ENCODE data around the gene TXNRD1.
"Not testable (repeated sequence)": the region's sequence is repeated elsewhere in the genome, so short reads cannot be mapped to it uniquely, and the experiment has no call there.

TXNRD1 gene

DNA sequence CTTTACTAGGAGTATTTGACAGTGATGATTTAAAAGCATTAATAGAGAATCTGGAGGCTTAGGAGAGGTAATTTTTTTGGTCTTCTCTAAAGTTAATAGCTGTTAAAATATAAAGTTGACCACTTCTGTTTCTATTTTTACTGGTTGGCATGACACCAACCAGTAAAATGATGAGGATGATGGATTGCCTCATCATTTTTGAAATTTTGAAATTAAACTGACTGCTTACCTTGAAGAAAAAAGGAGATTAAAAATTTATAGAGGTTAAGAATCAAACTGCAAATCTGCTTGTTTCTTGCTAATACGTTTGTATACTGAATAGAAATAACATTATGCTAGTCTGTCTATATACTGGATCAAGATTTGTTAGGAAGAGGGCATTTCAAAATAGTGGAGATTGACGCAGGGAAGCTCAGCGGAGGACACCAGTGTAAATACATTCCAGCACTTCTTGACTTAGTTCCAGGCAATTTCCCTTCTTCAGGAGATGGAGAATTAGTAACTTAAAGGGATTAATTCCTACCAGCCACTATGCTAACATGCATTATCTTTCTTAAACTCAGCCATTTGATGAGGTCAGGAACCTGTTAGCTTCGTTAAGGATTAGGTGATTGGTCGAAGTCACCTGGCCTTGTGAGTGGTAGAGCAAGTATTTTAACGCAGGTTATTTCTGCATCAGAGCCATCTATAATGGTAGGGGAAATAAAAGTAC is 91.5 kb downstream of the TXNRD1 start:
- no peak for DNase-seq

DNA sequence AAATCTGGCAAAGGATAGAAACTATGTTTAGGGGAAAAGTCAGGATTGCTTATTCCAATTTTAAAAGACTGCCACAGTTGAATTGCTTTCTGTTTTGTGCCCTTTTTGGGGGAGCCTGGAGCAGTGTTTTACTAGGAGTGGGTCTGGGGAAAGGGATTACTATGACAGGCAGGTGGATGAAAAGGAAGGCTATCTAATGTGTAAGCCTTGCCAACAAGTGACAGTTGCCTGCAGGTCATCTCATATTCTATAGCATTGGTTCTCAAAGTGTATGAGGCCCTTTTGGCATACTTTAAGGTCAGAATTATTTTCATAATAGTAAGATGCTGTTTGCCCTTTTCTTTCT is 92.0 kb downstream of the TXNRD1 start:
- no peak for DNase-seq

DNA sequence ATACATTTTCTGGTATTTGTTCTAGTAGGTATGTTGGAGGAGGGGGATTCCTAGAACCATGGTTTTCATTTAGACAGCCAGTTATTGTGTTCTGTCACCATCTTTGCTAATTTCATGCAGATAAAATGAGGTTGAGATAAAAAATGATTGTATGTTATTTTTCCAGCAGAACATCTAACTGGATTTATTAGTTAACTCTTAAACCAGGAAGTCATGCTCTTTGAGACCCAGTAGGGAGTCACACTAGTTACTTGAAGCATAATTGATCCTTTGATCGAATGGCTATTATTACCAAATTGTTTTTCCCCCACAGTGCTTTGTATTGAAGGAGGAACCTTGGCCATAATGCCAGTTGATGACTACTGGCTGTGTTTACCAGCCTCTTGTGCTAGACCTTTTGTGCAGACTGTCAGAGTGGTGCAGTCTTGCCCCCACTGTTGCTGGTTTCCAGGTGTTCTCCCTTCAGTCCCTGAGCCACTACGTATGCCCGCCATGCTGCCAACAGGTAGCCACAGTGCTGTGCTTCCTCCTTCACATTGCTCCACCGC is 93.9 kb downstream of the TXNRD1 start:
- DNase-seq, result no peak

DNA sequence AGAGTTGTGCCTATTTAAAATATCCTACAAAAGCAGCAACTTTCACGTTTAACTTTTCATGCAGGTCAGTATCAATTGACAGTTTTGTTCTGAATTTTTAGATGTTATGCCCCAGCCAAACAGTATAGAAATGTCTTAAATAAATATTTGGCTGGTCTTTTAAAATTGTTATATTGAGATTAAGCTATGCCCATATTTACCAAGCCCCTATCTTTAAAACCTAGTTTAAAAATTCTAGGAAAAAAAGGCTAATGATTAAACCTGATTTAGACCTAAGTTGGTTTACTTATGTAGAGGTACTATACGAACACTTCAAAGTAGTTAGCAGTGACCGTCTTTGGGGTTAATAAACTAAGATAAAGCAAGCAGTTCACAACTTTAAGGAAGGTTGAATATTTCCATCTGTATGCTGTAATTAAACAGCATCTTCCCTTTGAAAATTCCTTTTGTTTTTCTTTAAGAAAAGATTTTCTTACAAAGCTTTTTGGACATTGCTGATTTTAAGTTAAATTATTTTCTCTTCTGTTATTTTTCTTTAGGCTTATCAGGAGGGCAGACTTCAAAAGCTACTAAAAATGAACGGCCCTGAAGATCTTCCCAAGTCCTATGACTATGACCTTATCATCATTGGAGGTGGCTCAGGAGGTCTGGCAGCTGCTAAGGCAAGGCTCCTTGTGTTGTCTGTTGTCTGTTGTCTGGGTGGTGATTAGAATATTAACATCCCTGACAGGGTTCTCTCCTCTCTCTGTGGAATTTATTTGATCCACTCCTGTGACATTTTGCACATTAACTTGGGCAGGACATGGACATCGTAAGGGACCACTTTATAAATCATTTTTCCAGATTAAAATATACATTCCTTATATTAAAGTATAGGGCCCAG is 95.4 kb downstream of the TXNRD1 start:
- DNase-seq, result no peak

DNA sequence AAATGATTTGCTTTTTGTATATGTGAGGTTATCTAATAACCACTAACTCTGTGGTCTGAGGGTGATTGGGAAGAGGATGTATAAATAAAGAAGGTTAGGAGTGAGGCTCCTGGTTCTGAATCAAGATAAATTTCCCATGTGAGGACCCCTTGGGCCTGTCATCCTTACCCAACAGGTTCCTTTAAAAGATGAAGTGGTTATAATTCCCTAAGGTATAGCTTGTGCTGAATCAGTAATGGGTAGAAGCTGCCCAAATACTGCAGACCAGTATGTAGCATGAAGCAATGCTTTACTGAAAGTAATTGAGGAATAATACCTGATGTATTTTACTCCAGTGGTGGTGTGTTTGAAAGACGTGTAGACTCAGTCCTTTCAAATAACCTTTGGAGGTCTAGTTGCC is 96.6 kb downstream of the TXNRD1 start:
- DNase-seq, result no peak

DNA sequence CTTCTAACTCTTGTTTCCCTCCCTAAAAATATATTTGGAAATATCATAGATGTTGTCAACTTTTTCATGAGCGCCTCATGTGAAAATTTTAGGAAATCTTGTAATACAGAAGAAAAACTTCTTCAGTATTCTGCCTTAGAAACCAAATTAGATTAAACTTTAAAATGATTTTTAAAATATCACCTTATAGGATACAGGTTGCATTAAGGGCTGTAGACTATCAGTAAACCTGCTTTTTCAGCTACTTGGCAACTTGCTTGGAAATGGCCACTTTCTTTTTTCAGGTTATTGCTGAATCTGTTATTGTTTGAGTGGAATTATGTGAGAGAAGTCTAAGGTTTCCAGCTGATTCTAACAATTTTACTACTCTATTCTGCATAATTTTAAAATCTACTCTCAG is 97.1 kb downstream of the TXNRD1 start:
- no peak for DNase-seq

DNA sequence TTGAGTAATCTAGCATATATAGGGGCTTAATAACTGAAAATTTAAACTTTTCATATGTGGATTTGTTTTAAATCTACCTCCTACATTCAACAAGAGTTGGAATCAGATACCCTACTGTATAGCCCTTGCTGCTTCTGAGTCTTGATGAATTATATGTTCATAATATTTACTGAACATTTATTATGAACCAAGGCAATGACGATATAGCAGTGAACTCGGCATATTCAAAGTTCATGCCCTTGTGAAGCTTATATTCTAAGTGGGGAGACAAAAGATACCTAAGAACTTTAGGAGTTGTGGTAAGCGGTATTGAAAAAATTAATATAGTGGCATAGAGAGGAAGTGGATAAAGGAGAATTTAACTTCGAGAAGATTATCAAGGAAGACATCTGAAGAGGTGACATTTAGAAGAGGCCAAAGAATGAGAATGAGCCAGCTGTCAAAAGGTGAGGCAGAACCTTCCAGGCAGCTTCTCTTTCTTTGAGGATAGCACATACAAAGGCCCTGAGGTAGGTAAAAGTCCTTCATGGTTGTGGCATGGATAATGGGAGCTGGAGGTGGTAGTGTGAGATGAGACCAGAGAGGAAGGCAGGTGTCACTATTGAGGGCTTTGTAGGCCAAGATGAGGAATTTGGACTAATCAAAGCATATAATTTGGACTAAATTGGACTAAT is 98.1 kb downstream of the TXNRD1 start:
- no peak for DNase-seq

DNA sequence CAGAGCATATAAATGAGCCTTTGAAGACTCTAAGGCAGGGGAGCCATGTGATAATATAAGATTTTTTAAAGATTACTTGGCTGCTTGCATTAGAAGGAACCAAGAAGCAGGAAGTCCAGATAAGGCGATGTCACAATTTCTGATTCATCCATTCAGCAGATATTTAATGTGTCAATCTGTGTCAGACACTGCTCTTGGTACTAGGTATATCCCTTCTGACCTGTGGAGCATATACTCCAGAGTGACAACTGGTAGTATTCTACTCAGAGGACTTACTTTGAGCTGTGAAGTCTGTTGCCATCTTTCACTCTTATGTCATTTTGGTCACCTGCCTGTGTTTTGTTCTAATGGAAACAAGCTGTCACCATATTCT is 98.6 kb downstream of the TXNRD1 start:
- no peak for DNase-seq

DNA sequence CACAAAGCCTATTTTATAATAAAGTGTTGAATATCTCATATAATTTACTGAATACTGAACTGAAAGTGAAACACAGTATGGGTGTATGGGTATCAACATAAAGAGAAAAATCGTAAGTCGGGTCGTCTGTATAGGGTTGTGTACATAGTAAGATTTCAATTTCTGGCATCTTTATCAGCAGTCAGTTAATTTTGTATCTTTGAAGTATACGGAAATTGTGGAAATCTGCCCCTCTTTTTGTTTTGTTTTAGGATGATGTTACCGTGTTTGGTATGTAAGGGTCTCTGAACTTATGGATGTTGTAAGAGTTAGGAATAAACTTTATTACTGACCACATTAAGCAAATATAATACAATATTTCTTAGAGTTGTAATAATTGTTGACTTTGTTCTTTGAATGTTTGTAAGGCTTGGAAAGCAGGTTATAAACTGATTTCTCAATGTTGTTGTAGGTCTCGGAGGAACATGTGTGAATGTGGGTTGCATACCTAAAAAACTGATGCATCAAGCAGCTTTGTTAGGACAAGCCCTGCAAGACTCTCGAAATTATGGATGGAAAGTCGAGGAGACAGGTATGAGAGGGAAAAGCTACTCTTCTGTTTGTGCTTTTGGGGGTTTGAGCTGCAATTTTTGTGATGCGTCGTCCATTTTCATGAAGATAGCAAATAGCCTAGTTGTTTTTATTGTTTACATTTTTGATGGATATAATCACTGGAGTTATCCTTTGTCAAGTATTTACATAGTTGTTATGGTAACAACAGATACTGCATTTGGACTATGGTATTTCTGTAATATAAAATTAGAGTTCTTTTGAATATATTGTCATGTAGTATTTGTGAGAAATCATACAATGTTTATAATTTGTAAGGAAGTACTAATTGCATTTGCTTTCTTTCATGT is 100.0 kb downstream of the TXNRD1 start:
- DNase-seq, result no peak

DNA sequence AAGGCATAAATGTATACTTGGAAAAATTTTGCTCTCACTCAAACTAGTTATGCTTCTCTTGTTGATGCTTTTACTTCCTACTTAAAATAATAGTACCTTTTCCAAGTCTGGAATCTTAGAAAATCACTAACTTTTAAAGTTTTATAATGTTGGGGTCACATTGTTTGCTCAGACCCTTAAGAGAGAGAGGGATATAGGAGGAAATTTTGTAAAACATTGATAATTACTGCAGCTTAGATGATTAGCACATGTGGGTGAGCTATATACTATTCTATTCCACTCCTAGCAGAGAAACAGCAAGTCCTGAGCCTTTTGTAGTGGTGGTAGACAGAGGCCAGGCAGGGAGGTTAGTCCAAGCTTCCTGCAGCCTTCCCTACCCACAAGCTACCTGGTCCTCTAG is 101.4 kb downstream of the TXNRD1 start:
- DNase-seq, result no peak

DNA sequence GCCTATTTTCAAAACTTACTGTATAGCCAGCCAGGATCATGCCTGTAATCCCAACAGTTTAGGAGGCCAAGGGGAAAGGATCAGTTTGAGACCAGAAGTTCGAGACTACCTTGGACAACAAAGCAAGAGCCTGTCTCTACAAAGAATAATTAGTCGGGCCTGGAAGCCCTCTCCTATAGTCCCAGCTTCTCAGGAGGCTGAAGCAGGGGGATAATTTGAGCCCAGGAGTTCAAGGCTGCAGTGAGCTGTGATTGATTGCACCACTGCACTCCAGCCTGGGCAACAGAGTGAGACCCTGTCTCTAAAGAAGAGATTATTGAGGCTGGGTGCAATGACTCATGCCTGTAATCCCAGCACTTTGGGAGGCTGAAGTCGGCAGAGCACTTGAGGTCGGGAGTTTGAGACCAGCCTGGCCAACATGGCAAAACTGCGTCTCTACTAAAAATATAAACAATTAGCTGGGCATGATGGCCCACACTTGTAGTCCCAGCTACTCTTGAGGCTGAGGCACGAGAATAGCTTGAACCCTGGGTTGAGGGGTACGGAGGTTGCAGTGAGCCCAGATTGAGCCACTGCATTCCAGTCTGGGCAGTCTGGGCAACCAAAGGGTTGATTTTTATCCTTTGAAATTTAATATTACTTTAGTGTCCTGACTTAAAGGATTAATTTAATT is 102.1 kb downstream of the TXNRD1 start:
- no peak for DNase-seq

DNA sequence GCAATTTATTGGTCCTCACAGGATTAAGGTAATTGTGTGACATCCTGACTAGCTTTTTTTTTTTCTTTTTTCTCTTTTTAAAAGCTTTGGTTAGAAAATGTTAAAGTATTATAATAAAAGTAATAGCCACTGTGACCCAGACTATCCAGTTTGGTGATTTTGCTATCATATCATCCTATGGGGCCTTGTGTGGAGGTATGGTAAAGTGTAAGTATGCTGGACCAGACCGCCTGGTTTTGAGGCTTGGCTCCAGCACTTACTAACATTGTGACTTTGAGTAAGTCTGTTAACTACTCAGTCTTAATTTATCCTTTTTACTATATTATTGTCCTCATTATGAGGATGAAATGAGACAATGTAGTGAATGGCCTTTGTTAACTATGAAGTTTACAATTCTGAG is 103.4 kb downstream of the TXNRD1 start:
- DNase-seq, result no peak

DNA sequence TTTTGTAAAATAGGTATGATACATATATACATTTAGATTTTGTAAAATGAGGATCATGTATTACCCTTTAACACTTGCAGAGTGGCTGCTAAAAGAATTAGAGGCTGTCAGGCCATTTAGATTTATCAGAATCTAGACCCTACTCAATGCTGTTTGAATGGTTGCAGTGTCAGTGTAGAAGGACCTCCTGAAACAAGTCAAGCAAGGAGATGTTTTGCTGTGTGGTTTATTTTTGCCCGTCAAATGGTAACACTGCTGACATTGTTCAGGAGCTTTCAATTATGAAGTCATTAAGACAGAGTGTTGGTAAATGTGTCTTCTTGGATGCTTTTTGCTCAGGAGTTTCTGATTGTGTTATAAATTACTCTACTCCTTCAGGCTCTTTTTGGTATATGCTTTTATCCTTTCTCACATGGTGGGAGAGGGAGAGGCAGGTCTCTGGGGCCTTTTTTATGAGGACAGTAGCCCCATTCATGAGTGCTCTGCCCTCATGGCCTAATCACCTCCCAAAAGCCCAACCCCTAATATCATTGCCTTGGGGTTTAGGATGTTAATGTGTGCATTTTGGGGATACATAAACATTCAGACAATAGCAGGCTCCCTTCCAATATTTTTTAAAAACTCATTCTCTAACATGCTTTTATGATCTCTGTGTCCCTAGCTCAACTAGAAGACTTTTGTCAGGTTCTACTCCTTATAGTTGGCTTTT is 104.5 kb downstream of the TXNRD1 start:
- no peak for DNase-seq

DNA sequence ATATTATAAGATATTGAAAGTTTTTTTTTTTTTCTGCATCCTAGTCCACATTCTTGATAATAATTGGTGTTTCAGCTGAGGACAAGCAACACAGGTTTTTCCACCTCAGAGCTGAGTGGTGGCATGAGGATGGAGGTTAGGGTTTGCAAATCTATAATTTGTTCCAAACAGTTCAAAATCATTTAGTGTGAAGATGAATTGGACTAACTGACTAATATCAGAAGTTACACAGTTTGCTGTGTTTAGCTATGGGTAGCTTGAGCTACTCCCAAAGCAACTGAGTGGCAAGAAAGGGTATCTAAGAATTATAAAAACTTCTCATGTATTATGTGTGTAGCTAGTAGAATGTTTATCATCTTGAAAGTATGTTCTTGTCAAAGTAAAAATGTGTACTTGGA is 105.0 kb downstream of the TXNRD1 start:
- no peak for DNase-seq

DNA sequence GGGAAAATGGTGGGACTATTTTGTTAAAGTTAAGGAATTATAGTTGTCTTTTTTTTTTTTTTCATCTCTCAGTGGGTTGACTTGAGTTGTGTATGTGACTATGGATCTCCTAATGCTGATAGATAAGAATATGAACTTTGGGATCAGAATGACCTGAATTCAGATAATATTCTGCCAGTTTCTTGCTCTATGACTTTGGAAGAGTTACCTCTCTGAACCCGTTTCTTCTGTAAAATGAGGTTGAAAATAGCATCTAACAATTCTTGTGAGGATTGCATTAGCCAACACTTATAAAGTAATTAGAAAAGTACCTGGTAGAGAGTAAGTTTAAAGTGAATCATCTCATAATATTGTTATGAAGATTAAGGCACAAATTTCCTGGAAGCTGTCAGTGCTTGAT is 106.4 kb downstream of the TXNRD1 start:
- no peak for DNase-seq

DNA sequence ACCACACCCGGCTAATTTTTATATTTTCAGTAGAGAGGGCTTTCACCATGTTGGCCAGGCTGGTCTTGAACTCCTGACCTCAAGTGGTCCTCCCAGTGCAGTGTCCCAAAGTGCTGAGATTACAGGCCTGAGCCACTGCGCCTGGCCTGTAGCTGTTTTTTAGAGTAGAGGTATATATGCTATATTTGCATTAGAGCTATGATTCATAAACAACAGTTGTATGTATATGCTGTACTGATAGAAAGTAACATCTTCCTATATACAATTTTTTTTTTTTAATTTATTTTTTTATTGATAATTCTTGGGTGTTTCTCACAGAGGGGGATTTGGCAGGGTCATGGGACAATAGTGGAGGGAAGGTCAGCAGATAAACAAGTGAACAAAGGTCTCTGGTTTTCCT is 107.0 kb downstream of the TXNRD1 start:
- DNase-seq, result not testable (repeated sequence)

DNA sequence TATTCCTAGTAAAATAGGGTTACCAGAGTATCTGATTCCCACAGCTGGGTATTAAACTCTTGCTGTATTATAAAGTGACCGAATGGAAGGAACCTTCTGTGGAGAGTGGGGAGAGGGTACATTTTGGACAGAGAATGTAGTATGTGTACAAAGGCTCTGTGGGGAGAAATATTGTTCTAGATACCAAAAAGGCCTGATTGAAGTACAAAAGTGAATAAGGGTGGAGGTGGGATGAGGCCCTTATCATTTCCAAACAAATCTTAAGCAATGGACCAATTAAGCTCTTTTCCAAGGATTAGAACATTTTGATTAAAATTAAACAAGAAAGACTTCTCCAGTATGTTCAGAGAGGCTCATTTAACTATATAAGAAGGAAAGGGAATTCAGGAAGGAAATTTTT is 108.3 kb downstream of the TXNRD1 start:
- no peak for DNase-seq

DNA sequence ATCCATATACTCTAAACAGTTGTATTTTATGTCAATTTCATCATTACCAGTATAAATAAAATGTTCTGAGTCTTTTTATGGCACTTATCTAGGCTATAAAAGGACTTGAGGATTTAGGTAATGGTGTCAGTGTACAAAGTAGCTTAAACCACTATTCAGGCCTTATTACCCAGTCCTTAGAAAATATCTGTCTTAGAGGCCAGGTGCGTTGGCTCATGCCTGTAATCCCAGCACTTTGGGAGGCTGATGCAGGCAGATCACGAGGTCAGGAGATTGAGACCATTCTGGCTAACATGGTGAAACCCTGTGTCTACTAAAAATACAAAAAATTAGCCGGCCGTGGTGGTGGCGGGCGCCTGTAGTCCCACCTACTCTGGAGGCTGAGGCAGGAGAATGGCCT is 112.7 kb downstream of the TXNRD1 start:
- not testable (repeated sequence) for DNase-seq

DNA sequence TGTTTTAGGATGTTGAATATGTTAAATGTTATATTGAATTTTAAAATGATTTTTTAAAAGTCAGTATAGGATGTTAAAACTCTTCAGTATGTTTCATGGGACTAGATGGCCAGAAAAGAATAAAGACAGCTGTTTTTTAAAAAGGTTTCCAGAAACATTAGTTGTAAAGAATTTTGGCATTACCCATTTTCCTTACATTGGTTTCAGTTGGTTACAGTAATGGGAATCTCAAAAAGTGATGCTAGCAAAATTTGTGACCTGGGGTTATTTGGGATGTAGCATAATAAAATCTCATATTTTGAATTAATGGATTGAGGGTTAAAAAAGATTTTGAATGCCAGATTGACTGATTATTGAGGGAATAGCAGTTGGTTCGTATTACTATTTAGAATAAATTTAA is 113.2 kb downstream of the TXNRD1 start:
- no peak for DNase-seq

DNA sequence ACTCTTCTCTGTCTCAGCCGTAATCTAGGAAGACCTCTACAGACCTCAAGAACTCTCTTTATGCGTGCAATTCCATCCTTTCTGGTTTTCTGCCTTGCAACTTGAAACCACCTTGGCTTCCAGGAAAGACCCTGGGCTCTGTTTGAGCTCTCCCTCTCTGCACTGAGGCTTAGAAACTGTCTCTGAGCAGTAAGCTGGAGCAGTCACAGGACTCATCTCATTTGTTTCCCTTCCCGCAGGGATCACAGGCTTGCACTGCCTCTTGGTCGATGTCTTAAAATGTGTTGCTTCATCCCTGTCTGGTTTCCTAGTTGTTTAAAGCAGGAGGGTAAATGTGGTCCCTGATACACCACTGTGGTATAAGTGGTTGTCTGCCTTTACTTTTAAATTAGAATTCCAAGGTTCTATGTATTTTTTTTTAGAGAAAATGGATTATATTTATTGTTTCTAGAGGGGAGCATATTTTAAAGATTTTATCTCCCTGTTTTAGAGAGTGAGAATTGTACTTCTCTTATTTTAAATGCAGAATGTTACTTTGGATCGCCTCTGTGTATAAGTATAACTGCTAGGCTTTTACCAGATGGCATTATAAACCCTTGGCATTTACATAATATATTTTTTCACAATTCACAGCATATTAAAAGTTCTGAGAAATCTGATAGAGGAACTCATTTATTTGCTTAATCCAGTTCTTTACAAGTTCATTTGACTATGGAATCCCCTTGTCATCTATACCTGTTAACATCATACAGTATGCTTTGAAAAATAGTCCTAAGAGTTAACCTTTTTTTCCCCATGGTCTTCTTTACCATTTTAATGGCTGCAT is 114.3 kb downstream of the TXNRD1 start:
- no peak for DNase-seq
